Gastrocnemius medialis (tissue), 4 donors: ENCODE results near the gene ARSG. TPM values are rescaled to one million over a fixed set of nuclear protein-coding genes. Genes with fewer than 3 reads are reported as not detected.

ENCODE experiments used
- ATAC-seq, 2 donors: fragments of 150-250 bp; one replicate each; pipeline ENCODE4 v1.9.1; 2016
- DNase-seq, 2 donors: peaks; one replicate each; pipeline ENCODE4 v3.0.0-alpha.2; 2019
- H3K27ac ChIP-seq, 4 donors: fragments of 200-600 bp; sonication (generic); 1 replicate in 1 of 4; 2 replicates in 3 of 4; pipeline ENCODE4 v1.5.1; 2016 to 2018; ENCODE audit warnings: mild to moderate bottlenecking in 2 of 4, moderate library complexity in 1 of 4
- H3K27me3 ChIP-seq, 3 donors: fragments of 200-600 bp; sonication (generic) in 2 of 3; 1 replicate in 1 of 3; 2 replicates in 2 of 3; pipeline versions ENCODE4 v1.5.1 to v1.6.0; 2016 to 2019; ENCODE audit warnings: mild to moderate bottlenecking in 1 of 3, moderate library complexity in 1 of 3
- H3K36me3 ChIP-seq, 2 donors: fragments of 200-600 bp; sonication (generic) in 1 of 2; one replicate each; pipeline ENCODE4 v1.5.1; 2017 to 2018
- H3K4me1 ChIP-seq, 2 donors: fragments of 200-600 bp; sonication (generic) in 1 of 2; one replicate each; pipeline ENCODE4 v1.5.1; 2016 to 2017; ENCODE audit warnings: mild to moderate bottlenecking in 2 of 2
- H3K4me3 ChIP-seq, 4 donors: fragments of 200-600 bp; sonication (generic) in 3 of 4; 1 replicate in 1 of 4; 2 replicates in 3 of 4; pipeline ENCODE4 v1.5.1; 2016 to 2019; ENCODE audit warnings: mild to moderate bottlenecking in 2 of 4
- H3K9me3 ChIP-seq, 3 donors: fragments of 200-600 bp; sonication (generic) in 2 of 3; 1 replicate in 1 of 3; 2 replicates in 2 of 3; pipeline ENCODE4 v1.5.1; 2016 to 2019
- POLR2A ChIP-seq, 2 donors: fragments of 450-650 bp; IDR thresholded peaks; one replicate each; pipeline ENCODE4 v1.6.1; 2017; ENCODE audit warnings: antibody characterized with exemption in 2 of 2, mild to moderate bottlenecking in 2 of 2, moderate library complexity in 2 of 2
- in situ Hi-C, 4 donors: fragments of 200-750 bp; cut with MboI; loops; one replicate each; pipeline versions ENCODE4 v1.15.0 to v1.8.0; 2017; ENCODE audit warnings: low sequenced_read_pairs in 4 of 4
- intact Hi-C: fragments of 100-400 bp; cut with DNase I; formaldehyde crosslinking; loops from one replicate; pipeline ENCODE4 v1.15.1; 2023; ENCODE audit warnings: low total_unique reads
- total RNA-seq, 4 donors: library from RNA; depleted of rRNA; stranded (reverse); fragments of >200 nt; gene quantifications; one replicate each; pipeline versions ENCODE4 v1.1.0 to v1.2.3, GENCODE V29; 2016
- TF ChIP-seq, protein P1 (sequence below), 5 experiments: fragments of 450-650 bp in 3 of 5; fragments of 200-600 bp in 2 of 5; sonication (generic) in 2 of 5; IDR thresholded peaks in 4 of 5; conservative IDR thresholded peaks in 1 of 5; 1 replicate in 4 of 5; 2 replicates in 1 of 5; pipeline ENCODE4 v1.5.1; 2016 to 2019; ENCODE audit warnings: antibody characterized with exemption in 5 of 5, mild to moderate bottlenecking in 3 of 5, moderate library complexity in 3 of 5

ARSG gene
- total RNA-seq, 4 donors from 2014 or later = 3.3 to 6.1 (median 5.4) TPM

DNA sequence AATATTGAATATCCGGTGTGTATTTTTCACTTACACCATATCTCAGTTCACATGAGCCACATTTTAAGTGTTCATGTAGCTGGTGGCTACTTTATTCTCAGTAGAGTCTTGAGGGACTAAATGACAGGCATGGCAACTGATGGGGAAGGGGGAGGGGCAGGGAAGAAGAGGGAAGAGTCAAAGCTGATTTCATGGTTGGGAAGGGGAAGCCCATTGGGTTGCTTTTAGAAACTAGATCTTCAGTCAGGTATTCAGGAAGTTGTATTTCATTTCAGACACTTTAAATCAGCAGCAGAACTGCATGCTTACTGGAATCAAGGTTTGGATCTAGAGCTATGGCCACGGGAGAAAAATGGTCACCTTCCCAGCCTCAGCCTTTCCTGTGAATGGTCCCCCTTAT is 168.9 kb downstream of the ARSG start:
- Histone ChIP-seq H3K36me3 (no peaks in the 10 kb centered on the region), H3K9me3 (no peaks in the 10 kb centered on the region), H3K4me3 (no peak overlapping the region), H3K27ac (peak overlapping the region; percentile 91 to 95 (median 92)), H3K27me3 (no peaks in the 10 kb centered on the region), H3K4me1 (peaks cover 51 to 55% of the 10 kb centered on the region in 2 donors)
- in situ Hi-C loops = loop anchor here (10.0 kb wide), 2 partner anchors 195 to 285 kb away; no protein-coding TSS in a partner anchor
- no peak for TF ChIP-seq POLR2A (IDR thresholded peaks at IDR 0.05)
- TF ChIP-seq, protein P1, sequence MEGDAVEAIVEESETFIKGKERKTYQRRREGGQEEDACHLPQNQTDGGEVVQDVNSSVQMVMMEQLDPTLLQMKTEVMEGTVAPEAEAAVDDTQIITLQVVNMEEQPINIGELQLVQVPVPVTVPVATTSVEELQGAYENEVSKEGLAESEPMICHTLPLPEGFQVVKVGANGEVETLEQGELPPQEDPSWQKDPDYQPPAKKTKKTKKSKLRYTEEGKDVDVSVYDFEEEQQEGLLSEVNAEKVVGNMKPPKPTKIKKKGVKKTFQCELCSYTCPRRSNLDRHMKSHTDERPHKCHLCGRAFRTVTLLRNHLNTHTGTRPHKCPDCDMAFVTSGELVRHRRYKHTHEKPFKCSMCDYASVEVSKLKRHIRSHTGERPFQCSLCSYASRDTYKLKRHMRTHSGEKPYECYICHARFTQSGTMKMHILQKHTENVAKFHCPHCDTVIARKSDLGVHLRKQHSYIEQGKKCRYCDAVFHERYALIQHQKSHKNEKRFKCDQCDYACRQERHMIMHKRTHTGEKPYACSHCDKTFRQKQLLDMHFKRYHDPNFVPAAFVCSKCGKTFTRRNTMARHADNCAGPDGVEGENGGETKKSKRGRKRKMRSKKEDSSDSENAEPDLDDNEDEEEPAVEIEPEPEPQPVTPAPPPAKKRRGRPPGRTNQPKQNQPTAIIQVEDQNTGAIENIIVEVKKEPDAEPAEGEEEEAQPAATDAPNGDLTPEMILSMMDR (IDR thresholded peaks at IDR 0.05 in 4 of 5, conservative IDR thresholded peaks at IDR 0.05 in 1 of 5) = no peak
- DNase-seq (no peak), ATAC-seq (no peak)
- intact Hi-C loops = loop anchor here (5.0 to 10.0 kb wide), 2 partner anchors 255 to 498 kb away; no protein-coding TSS in a partner anchor

DNA sequence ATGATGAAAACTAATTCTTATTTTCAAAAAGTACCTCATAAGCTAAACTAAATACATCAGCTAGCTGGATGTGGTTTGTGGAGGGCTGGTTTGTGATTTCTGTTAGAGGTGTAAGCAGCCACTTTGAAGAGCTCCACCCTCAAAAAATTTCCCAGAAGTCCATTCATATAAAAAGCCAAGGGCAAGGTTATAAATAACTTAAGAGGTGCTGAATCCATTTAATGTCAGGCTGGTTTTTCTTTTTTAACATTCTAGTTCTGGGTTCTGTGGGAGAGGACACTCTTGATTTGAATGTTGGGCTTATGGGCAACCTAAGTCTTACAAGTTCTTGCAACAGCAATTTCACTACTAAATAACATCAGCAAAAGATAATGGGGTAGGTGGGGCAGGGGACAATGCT is 169.4 kb downstream of the ARSG start:
- intact Hi-C loops = loop anchor here (5.0 to 10.0 kb wide), 2 partner anchors 256 to 498 kb away; no protein-coding TSS in a partner anchor
- no peak for ATAC-seq
- H3K27me3 ChIP-seq = no peaks in the 10 kb centered on the region
- H3K9me3 ChIP-seq = no peaks in the 10 kb centered on the region
- no peak overlapping the region for H3K4me3 ChIP-seq
- peak overlapping the region; percentile 91 to 95 (median 92) for H3K27ac ChIP-seq
- in situ Hi-C loops = loop anchor here (10.0 kb wide), 2 partner anchors 196 to 286 kb away; no protein-coding TSS in a partner anchor
- no peaks in the 10 kb centered on the region for H3K36me3 ChIP-seq
- no peak for DNase-seq
- H3K4me1 ChIP-seq = peaks cover 45 to 50% of the 10 kb centered on the region in 2 donors
- TF ChIP-seq, protein P1 (IDR thresholded peaks at IDR 0.05 in 4 of 5, conservative IDR thresholded peaks at IDR 0.05 in 1 of 5) = no peak
- TF ChIP-seq POLR2A (IDR thresholded peaks at IDR 0.05) = no peak

DNA sequence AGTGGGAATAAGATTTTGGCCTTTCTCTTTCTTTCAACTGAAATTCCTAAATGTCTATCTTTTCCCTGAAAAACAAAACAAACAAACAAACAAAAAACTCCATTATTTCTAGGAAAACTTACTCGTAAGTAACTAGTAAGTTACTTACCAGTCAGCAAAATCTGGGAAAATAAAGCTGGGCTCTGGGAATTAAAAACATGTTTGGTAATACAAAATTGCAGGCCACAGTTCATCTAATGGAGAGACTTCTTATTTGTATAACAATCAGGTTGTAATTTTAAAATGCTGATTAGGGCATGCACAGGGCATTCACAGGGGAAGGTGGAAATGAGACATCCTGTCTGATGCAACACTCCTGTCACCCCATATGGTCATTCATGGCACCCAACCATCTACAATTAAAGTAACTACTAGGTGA is 169.8 kb downstream of the ARSG start:
- ATAC-seq (no peak), DNase-seq (no peak)
- H3K4me3 ChIP-seq = no peak overlapping the region
- no peak for TF ChIP-seq POLR2A (IDR thresholded peaks at IDR 0.05)
- TF ChIP-seq, protein P1 (IDR thresholded peaks at IDR 0.05 in 4 of 5, conservative IDR thresholded peaks at IDR 0.05 in 1 of 5) = no peak
- intact Hi-C loops (loop anchor here (5.0 to 10.0 kb wide), 2 partner anchors 256 to 499 kb away; no protein-coding TSS in a partner anchor), in situ Hi-C loops (loop anchor here (10.0 kb wide), 2 partner anchors 196 to 286 kb away; no protein-coding TSS in a partner anchor)
- H3K4me1 ChIP-seq = peaks cover 41 to 50% of the 10 kb centered on the region in 2 donors
- no peaks in the 10 kb centered on the region for H3K27me3 ChIP-seq
- no peaks in the 10 kb centered on the region for H3K9me3 ChIP-seq
- peak overlapping the region; percentile 91 to 95 (median 92) for H3K27ac ChIP-seq
- H3K36me3 ChIP-seq = no peaks in the 10 kb centered on the region

DNA sequence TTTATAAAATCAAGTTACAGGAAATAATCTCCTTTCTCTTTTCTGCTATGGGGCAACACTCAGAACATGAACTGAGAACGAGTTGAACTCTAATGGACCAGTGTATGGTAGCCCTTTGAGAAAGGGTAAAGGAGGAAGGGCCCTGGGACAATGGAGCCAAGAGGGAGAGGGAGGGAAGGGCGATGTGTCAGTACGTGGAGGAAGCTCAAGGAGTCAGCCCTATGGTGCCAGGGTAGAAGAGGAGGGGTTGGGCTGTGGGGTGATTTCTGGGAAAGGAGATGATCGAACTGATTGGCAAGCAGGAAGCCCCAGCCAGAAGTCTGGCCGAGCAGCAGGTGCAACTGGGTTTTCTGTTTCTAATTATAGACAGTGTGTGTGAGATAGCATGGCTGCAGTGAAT is 170.3 kb downstream of the ARSG start:
- ATAC-seq (peak; percentile 25 to 33), DNase-seq (peak; percentile 59 to 68)
- peak overlapping the region; percentile 91 to 95 (median 92) for H3K27ac ChIP-seq
- H3K36me3 ChIP-seq = no peaks in the 10 kb centered on the region
- in situ Hi-C loops = loop anchor here (10.0 kb wide), 2 partner anchors 197 to 287 kb away; no protein-coding TSS in a partner anchor
- peaks cover 40 to 47% of the 10 kb centered on the region in 2 donors for H3K4me1 ChIP-seq
- TF ChIP-seq POLR2A (IDR thresholded peaks at IDR 0.05) = peak; percentile 21 to 29
- TF ChIP-seq, protein P1 (IDR thresholded peaks at IDR 0.05 in 4 of 5, conservative IDR thresholded peaks at IDR 0.05 in 1 of 5) = no peak
- no peaks in the 10 kb centered on the region for H3K27me3 ChIP-seq
- no peak overlapping the region for H3K4me3 ChIP-seq
- intact Hi-C loops = loop anchor here (5.0 to 10.0 kb wide), 2 partner anchors 257 to 499 kb away; no protein-coding TSS in a partner anchor
- H3K9me3 ChIP-seq = no peaks in the 10 kb centered on the region
